ENCODE data around the gene GLIPR2.

Gene GLIPR2

GRCh38 chr9:36110434-36110833 lies 26.1 kb upstream of the GLIPR2 start:
- Histone ChIP-seq H3K27ac (replicated peaks; ENCODE audit: low read length) (no peak overlapping the region), H3K9ac (ENCODE audit: low read depth, low read length, poor library complexity) (no peak overlapping the region), H3K18ac (ENCODE audit: low read length) (no peak overlapping the region), H3K79me1 (ENCODE audit: low read depth, low read length) (no peaks in the 10 kb centered on the region), H2BK5ac (ENCODE audit: low read length) (no peak overlapping the region), H2BK15ac (ENCODE audit: low read length) (no peak overlapping the region), H3K9me3 (replicated peaks in 1 of 2; ENCODE audit: control insufficient read depth in 2 of 2, insufficient read depth in 1 of 2, low read depth in 1 of 2, low read length in 2 of 2) (no peaks in the 10 kb centered on the region), H3K27me3 (ENCODE audit: control insufficient read depth in 3 of 3, insufficient read depth in 3 of 3, low read depth in 1 of 3, low read length in 3 of 3) (no peaks in the 10 kb centered on the region), H2AFZ (ENCODE audit: low read length) (no peak overlapping the region), H2AK5ac (ENCODE audit: low read depth, low read length) (no peak overlapping the region), H2BK12ac (ENCODE audit: low read length) (no peak overlapping the region), H3K36me3 (replicated peaks in 1 of 2; ENCODE audit: control insufficient read depth in 2 of 2, insufficient read depth in 2 of 2, low read length in 2 of 2) (peaks cover 0 to 31% of the 10 kb centered on the region in 2 donors), H4K8ac (ENCODE audit: low read depth, low read length) (no peak overlapping the region), H3K23ac (ENCODE audit: low read depth, low read length, poor library complexity) (no peak overlapping the region), H3K4ac (ENCODE audit: low read length) (no peak overlapping the region), H2BK120ac (ENCODE audit: low read depth, low read length) (no peak overlapping the region), H3K14ac (ENCODE audit: low read length) (no peak overlapping the region), H3K4me2 (ENCODE audit: insufficient read depth, low read length, poor library complexity, severe bottlenecking) (no peak overlapping the region), H3K4me1 (ENCODE audit: control insufficient read depth in 2 of 2, insufficient read depth in 1 of 2, low read depth in 1 of 2, low read length in 2 of 2) (peaks cover 5 to 7% of the 10 kb centered on the region in 2 donors), H4K91ac (ENCODE audit: low read depth, low read length, poor library complexity) (no peak overlapping the region), H3K4me3 (ENCODE audit: low read length in 2 of 2) (no peak overlapping the region)
- no CpG with 5 or more reads among the region's 2 CpGs for WGBS, 2 donors (ENCODE audit: extremely low coverage in 2 of 2, insufficient read length in 2 of 2, insufficient replicate concordance in 1 of 2)
- DNase-seq (ENCODE audit: low spot score), result no peak

- Histone ChIP-seq H3K23ac (ENCODE audit: low read depth, low read length, poor library complexity) (no peak overlapping the region), H3K27ac (replicated peaks; ENCODE audit: low read length) (peak overlapping the region; percentile 18), H3K4me3 (ENCODE audit: low read length in 2 of 2) (no peak overlapping the region), H2BK12ac (ENCODE audit: low read length) (no peak overlapping the region), H4K91ac (ENCODE audit: low read depth, low read length, poor library complexity) (no peak overlapping the region), H3K9me3 (replicated peaks in 1 of 2; ENCODE audit: control insufficient read depth in 2 of 2, insufficient read depth in 1 of 2, low read depth in 1 of 2, low read length in 2 of 2) (no peaks in the 10 kb centered on the region), H3K4me1 (ENCODE audit: control insufficient read depth in 2 of 2, insufficient read depth in 1 of 2, low read depth in 1 of 2, low read length in 2 of 2) (peaks cover 7% of the 10 kb centered on the region in 2 donors), H2BK15ac (ENCODE audit: low read length) (no peak overlapping the region), H3K14ac (ENCODE audit: low read length) (no peak overlapping the region), H3K36me3 (replicated peaks in 1 of 2; ENCODE audit: control insufficient read depth in 2 of 2, insufficient read depth in 2 of 2, low read length in 2 of 2) (peaks cover 0 to 36% of the 10 kb centered on the region in 2 donors), H4K8ac (ENCODE audit: low read depth, low read length) (no peak overlapping the region), H2BK120ac (ENCODE audit: low read depth, low read length) (no peak overlapping the region), H3K79me1 (ENCODE audit: low read depth, low read length) (no peaks in the 10 kb centered on the region), H3K27me3 (ENCODE audit: control insufficient read depth in 3 of 3, insufficient read depth in 3 of 3, low read depth in 1 of 3, low read length in 3 of 3) (no peaks in the 10 kb centered on the region), H2BK5ac (ENCODE audit: low read length) (no peak overlapping the region), H2AFZ (ENCODE audit: low read length) (no peak overlapping the region), H3K4me2 (ENCODE audit: insufficient read depth, low read length, poor library complexity, severe bottlenecking) (no peak overlapping the region), H3K18ac (ENCODE audit: low read length) (no peak overlapping the region), H2AK5ac (ENCODE audit: low read depth, low read length) (no peak overlapping the region), H3K9ac (ENCODE audit: low read depth, low read length, poor library complexity) (no peak overlapping the region), H3K4ac (ENCODE audit: low read length) (no peak overlapping the region)
- DNase-seq (ENCODE audit: low spot score), result no peak
- no CpG with 5 or more reads among the region's 3 CpGs for WGBS, 2 donors (ENCODE audit: extremely low coverage in 2 of 2, insufficient read length in 2 of 2, insufficient replicate concordance in 1 of 2)
Measured at GRCh38 chr9:36112516-36112915, 24.0 kb upstream of the GLIPR2 start.

GRCh38 chr9:36113999-36114398 lies 22.5 kb upstream of the GLIPR2 start:
- no peak overlapping the region for H4K8ac ChIP-seq (ENCODE audit: low read depth, low read length)
- H3K9me3 ChIP-seq (replicated peaks in 1 of 2; ENCODE audit: control insufficient read depth in 2 of 2, insufficient read depth in 1 of 2, low read depth in 1 of 2, low read length in 2 of 2), result no peaks in the 10 kb centered on the region
- H2BK12ac ChIP-seq (ENCODE audit: low read length), result no peak overlapping the region
- WGBS, 2 donors (ENCODE audit: extremely low coverage in 2 of 2, insufficient read length in 2 of 2, insufficient replicate concordance in 1 of 2), result no CpG with 5 or more reads among the region's 2 CpGs
- no peak overlapping the region for H3K18ac ChIP-seq (ENCODE audit: low read length)
- no peak overlapping the region for H3K4me2 ChIP-seq (ENCODE audit: insufficient read depth, low read length, poor library complexity, severe bottlenecking)
- H3K27ac ChIP-seq (replicated peaks; ENCODE audit: low read length), result no peak overlapping the region
- H2BK15ac ChIP-seq (ENCODE audit: low read length), result no peak overlapping the region
- H3K4me3 ChIP-seq (ENCODE audit: low read length in 2 of 2), result no peak overlapping the region
- no peak for DNase-seq (ENCODE audit: low spot score)
- H3K23ac ChIP-seq (ENCODE audit: low read depth, low read length, poor library complexity), result no peak overlapping the region
- no peaks in the 10 kb centered on the region for H3K79me1 ChIP-seq (ENCODE audit: low read depth, low read length)
- H2BK120ac ChIP-seq (ENCODE audit: low read depth, low read length), result no peak overlapping the region
- no peak overlapping the region for H3K9ac ChIP-seq (ENCODE audit: low read depth, low read length, poor library complexity)
- H2BK5ac ChIP-seq (ENCODE audit: low read length), result no peak overlapping the region
- H3K4ac ChIP-seq (ENCODE audit: low read length), result no peak overlapping the region
- H4K91ac ChIP-seq (ENCODE audit: low read depth, low read length, poor library complexity), result no peak overlapping the region
- no peak overlapping the region for H2AK5ac ChIP-seq (ENCODE audit: low read depth, low read length)
- peaks cover 7% of the 10 kb centered on the region in 2 donors for H3K4me1 ChIP-seq (ENCODE audit: control insufficient read depth in 2 of 2, insufficient read depth in 1 of 2, low read depth in 1 of 2, low read length in 2 of 2)
- no peaks in the 10 kb centered on the region for H3K27me3 ChIP-seq (ENCODE audit: control insufficient read depth in 3 of 3, insufficient read depth in 3 of 3, low read depth in 1 of 3, low read length in 3 of 3)
- peaks cover 0 to 28% of the 10 kb centered on the region in 2 donors for H3K36me3 ChIP-seq (replicated peaks in 1 of 2; ENCODE audit: control insufficient read depth in 2 of 2, insufficient read depth in 2 of 2, low read length in 2 of 2)
- H2AFZ ChIP-seq (ENCODE audit: low read length), result no peak overlapping the region
- H3K14ac ChIP-seq (ENCODE audit: low read length), result no peak overlapping the region

GRCh38 chr9:36116593-36116992 lies 19.9 kb upstream of the GLIPR2 start:
- no peak overlapping the region for H4K8ac ChIP-seq (ENCODE audit: low read depth, low read length)
- H3K18ac ChIP-seq (ENCODE audit: low read length), result no peak overlapping the region
- no peak for DNase-seq (ENCODE audit: low spot score)
- no peak overlapping the region for H3K4me3 ChIP-seq (ENCODE audit: low read length in 2 of 2)
- H3K4me2 ChIP-seq (ENCODE audit: insufficient read depth, low read length, poor library complexity, severe bottlenecking), result no peak overlapping the region
- no peak overlapping the region for H2AFZ ChIP-seq (ENCODE audit: low read length)
- no peaks in the 10 kb centered on the region for H3K79me1 ChIP-seq (ENCODE audit: low read depth, low read length)
- peak overlapping the region; percentile 38 for H3K9ac ChIP-seq (ENCODE audit: low read depth, low read length, poor library complexity)
- no peaks in the 10 kb centered on the region for H3K27me3 ChIP-seq (ENCODE audit: control insufficient read depth in 3 of 3, insufficient read depth in 3 of 3, low read depth in 1 of 3, low read length in 3 of 3)
- no peaks in the 10 kb centered on the region for H3K9me3 ChIP-seq (replicated peaks in 1 of 2; ENCODE audit: control insufficient read depth in 2 of 2, insufficient read depth in 1 of 2, low read depth in 1 of 2, low read length in 2 of 2)
- H4K91ac ChIP-seq (ENCODE audit: low read depth, low read length, poor library complexity), result no peak overlapping the region
- H3K4me1 ChIP-seq (ENCODE audit: control insufficient read depth in 2 of 2, insufficient read depth in 1 of 2, low read depth in 1 of 2, low read length in 2 of 2), result peaks cover 7% of the 10 kb centered on the region in 2 donors
- H3K14ac ChIP-seq (ENCODE audit: low read length), result no peak overlapping the region
- no peak overlapping the region for H3K23ac ChIP-seq (ENCODE audit: low read depth, low read length, poor library complexity)
- H2AK5ac ChIP-seq (ENCODE audit: low read depth, low read length), result no peak overlapping the region
- no peak overlapping the region for H2BK5ac ChIP-seq (ENCODE audit: low read length)
- H3K4ac ChIP-seq (ENCODE audit: low read length), result no peak overlapping the region
- no peak overlapping the region for H2BK120ac ChIP-seq (ENCODE audit: low read depth, low read length)
- no peak overlapping the region for H2BK12ac ChIP-seq (ENCODE audit: low read length)
- H3K36me3 ChIP-seq (replicated peaks in 1 of 2; ENCODE audit: control insufficient read depth in 2 of 2, insufficient read depth in 2 of 2, low read length in 2 of 2), result peaks cover 1 to 33% of the 10 kb centered on the region in 2 donors
- no peak overlapping the region for H3K27ac ChIP-seq (replicated peaks; ENCODE audit: low read length)
- no peak overlapping the region for H2BK15ac ChIP-seq (ENCODE audit: low read length)
- no CpG with 5 or more reads among the region's 3 CpGs for WGBS, 2 donors (ENCODE audit: extremely low coverage in 2 of 2, insufficient read length in 2 of 2, insufficient replicate concordance in 1 of 2)
